AML-193 (cell line): ENCODE results near the gene CEP135.

ENCODE experiments used
- DNase-seq, 2 experiments: peaks; one replicate each; lab custom pipeline; 2025; lab: John Stamatoyannopoulos, UW

CEP135 gene

DNA sequence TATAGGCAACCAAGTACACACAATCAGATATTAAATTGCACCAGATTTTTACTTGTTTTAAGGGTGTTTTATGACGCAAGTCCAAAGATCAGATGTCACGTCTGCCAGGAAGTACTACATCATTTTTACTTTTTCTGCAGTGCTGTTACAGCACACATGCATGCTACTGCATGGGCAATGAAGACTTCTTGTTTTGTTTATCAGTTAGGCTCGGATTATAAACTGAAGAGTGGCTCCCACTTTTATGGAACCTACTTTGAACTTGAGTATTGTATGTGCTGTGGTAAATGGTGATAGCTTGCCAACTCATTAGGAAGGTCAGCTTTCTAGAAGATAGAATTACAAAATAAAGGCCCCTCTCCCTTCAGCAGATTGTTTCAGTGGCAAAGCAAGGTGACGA, 131.6 kb downstream of the CEP135 start:
- no peak for DNase-seq

- no peak for DNase-seq
These were observed 134.1 kb downstream of the CEP135 start for GRCh38 chr4:56082829-56083228.
